IPS DF 4.7 (cell line): ENCODE results near the gene TECPR1.

Experiments
- DNase-seq: peaks from one replicate; pipeline ENCODE4 v3.0.0-alpha.2; 2013; ENCODE audit warnings: low spot score; ENCODE audit errors: extremely low read depth

The TECPR1 gene

DNA sequence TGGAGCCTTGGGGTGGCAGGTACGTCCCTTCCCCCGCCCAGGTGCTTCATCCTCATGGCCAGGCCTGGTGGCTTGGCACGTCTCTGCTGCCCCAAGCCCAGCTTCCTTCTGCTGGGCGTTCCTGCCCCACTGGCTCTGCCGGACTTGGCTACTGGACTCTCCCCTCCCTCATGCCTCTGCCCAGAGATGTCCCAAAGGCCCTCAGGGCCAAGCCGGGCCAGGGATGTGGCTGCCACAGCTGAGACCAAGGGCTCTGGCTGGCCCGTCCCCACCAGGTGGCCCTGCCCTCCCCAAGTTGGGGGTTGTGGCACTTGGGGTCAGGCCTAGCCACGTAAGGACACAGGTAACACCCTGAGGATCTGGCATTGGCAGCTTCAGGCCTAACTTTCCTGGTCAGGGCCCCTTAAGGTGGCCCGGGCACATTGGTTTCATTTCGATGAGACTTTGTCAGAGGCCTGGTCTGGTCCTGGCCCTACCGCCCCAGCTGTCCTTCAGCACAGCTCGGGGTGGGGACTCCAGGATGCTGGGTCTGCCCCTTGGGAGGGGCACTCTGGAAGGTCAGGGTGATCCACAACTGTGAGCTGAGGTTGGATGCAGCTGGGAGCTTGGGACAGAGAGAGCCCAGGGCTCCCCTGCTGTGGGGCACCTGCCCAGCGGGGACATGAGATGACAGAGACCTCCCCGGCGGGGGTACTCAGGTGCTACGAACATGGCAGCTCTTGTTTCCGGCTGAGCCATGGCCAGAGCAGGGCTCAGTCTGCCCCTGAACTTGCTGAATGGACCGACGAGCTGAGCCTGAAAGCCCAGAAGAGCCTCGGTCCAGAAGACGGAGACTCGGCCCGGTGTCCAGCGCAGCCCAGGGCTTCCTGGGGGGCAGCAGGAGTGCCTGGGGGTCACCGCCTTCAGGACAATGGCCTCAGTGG is 37.9 kb downstream of the TECPR1 start:
- DNase-seq: no peak

DNA sequence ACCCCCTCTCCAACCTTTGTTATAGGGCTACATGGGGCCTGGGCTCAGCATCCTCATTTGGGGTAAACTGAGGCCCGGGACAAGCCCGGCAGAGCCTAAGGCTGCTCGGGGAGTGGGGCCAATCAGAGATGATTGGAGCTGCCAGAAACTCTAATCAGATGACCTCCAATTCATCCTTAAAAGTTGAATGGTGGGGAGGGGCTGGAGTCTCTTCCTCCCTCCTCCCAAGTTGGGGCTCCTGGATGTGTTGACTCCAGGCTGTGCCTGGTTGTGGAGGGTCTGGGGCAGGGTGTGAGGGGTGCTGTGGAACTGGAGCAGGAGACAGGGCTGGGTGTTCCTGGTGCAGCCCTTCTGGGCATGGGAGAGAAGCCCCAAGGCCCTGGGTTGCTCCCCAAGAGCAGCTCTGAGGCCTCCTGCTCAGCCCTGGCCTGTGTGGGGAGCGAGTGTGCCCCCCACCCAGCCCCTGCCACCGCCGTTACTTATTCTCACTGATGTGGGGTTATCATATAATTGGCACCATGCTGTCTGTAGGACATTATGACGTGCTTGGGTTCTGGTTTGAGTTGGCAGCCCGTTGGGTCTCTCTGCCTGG is 38.6 kb downstream of the TECPR1 start:
- DNase-seq: no peak

DNA sequence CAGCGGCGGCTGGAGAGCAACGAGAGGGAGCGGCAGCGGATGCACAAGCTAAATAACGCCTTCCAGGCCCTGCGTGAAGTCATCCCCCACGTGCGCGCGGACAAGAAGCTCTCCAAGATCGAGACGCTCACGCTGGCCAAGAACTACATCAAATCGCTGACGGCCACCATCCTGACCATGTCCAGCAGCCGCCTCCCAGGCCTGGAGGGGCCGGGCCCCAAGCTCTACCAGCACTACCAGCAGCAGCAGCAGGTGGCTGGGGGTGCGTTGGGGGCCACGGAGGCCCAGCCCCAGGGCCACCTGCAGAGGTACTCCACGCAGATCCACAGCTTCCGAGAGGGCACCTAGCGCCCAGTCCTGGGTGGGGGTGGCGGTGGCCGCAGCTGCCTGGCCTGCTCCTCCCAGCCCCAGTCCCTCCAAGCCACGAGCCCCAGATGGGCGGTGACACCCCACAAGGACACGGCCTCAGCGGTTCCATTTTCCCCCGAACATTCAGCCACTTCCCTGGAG is 39.4 kb downstream of the TECPR1 start:
- DNase-seq: no peak

DNA sequence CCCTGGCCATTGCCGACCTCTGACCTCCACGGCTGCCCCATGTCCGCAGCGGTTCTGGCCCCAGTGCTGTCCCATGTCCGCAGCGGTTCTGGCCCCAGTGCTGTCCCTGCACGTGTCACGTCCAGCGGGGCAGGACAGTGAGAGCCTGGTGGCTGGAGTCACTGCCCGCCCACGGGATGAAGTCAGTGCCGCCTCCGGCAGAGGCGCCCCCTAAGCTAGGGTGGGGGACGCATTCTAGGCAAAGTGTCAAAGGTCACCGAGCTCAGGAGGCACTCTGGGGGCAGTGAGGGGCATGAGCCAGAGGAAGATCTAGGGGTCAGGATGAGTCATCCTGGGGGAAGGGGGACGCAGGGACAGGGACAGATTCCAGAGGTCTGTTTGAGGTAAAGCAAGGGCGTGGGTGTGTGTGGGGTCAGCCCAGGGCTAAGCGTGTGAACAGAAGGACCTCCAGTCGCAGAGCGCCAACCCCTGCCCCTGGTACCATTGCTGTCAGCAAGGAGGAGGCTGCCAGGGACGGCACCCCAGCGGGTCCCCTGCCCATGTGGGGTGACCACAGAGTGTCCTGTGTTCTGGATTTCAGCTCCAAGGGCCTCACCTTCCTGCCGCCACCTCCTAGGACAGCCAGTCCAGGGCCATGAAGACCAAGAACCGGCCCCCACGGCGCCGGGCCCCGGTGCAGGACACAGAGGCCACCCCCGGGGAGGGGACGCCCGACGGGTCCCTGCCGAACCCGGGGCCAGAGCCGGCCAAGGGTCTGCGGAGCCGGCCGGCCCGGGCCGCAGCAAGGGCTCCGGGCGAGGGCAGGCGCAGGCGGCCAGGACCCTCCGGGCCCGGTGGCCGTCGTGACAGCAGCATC is 40.1 kb downstream of the TECPR1 start:
- no peak for DNase-seq

DNA sequence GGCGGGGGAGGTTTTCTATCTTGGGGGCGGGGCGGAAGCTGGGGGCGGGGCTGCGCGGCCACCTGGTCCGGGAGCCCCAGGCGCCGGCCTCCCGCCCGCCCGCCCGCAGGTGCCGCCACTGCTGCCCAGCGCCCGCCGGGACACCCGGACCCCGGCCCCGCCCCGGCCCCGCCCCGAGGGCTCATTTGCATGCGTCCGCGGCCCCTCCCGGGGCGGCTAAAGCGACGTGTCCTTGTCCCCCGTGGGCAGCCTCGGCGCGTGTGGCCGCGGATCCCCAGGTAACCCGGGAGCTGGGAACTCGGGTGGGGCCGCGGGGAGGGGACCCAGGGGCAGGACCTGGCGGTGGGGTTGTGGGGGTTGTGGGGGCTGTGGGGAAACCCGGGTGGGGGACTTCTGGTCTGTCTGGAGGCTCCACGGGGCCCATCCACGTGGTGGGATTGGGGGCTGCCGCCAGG is 40.8 kb downstream of the TECPR1 start, which contains the start of gene BHLHA15:
Gene BHLHA15 (plus strand): TSS at position 219 of the 455 bp plus-strand sequence. CDS start 871 bp downstream, outside the sequence.
- DNase-seq: no peak

DNA sequence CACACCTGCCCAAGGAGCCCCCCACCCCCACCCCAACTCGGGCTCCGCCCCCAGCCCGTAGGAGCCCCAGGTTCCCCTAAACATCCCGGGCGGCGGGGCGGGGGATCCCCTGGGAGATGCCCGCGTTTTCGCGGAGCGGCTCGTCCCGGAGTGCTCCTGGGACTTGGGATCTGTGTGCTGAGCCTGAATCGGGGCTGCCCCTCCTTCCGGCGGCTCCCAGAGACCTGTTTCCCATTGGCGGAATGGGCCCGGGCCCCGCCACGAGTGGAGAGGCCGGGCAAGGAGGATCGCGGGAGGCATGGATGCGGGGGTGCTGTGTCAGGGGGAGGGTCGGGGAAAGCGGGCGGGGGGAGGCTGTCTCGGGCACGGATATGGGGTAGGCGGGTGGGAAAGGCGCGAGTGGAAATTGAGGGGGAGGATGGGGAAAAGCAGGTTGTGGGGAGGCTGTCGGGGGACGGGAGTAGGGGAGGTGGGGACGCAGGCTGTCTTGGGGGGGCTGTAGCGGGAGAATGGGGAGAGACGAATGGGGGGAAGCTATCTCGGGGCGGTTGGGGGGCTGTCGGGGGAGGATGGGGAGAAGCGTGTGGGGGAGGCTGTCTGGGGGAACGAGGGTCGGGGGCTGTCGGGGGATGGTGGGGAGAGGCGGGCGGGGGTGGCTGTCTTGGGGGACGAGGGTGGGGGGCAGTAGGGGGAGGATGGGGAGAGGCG is 41.4 kb downstream of the TECPR1 start:
- peak; percentile 7 for DNase-seq

DNA sequence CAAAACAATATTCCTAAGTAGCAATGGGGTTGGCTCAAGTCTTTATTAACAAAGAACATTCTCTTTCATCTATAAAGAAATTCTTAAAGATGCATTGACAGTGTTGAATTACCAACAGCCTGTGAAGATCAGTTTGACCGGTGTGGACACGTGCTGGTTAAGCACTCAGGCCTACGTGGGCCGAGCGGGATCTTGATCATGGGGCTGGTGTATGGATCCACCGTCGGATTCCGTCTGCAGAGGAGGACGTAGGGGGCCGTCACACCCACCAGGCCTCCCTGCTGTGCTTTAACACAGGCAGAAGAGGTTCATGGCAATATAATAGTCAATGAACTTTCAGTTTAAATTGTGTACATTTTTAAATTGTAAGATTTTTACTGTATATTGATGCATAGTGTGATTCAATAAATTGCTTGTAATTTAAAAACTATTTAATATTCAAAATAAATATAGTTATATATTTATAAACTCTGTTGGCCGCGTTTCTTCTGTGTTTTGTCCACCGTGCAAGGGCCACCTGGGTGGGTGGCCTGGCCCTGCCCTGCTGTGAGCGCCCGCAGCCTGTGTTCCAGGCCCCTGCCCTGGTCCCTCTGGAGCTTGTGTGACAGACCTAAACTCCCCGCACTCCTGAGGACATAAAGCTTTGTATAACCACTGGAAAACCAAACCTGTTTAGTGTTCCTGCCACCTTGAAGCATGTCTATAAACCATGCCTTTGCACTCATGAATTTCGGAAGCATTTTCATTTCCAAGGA is 42.7 kb downstream of the TECPR1 start:
- DNase-seq: no peak

DNA sequence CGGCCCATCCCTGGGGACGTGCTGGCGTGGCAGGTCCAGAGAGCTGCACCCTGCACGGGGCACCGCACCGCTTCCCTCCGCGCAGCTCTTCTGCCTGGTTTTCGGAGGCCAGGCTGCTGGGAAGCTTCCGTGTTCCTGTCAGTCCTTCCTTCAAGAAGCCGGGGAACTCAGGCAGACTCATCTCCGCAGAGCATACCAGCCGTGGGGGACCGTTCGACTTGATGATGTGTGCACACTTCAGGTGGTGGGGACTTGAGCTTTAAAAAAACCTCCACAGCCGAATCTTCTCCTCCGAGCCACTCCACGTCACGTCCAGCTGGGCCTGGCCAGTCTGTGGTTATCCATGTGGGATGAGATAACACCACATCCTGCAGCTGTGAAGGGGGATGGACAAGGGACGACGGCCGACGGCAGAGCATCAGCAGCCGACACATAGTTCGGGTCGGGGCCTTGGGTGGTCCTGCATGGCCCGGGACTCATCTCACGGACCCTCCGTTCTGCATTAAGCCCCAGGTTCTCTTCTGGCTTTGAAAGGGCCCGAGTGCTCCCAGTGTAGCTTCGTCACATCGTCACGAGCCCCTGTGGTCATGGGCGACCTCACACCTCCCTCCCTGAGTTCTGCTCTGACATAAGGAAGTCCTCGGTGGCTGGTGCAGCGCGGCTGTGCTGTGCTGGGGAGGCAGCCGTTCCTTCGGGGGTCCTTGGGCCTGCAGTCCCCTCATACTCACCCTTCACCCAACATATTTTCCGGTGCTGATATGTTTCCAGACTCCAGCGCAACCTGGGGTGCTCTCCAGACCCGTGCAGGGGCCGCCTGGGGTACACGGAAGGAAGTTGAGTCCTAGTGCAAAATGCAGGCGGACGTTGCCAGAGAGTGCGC is 45.3 kb downstream of the TECPR1 start:
- no peak for DNase-seq

DNA sequence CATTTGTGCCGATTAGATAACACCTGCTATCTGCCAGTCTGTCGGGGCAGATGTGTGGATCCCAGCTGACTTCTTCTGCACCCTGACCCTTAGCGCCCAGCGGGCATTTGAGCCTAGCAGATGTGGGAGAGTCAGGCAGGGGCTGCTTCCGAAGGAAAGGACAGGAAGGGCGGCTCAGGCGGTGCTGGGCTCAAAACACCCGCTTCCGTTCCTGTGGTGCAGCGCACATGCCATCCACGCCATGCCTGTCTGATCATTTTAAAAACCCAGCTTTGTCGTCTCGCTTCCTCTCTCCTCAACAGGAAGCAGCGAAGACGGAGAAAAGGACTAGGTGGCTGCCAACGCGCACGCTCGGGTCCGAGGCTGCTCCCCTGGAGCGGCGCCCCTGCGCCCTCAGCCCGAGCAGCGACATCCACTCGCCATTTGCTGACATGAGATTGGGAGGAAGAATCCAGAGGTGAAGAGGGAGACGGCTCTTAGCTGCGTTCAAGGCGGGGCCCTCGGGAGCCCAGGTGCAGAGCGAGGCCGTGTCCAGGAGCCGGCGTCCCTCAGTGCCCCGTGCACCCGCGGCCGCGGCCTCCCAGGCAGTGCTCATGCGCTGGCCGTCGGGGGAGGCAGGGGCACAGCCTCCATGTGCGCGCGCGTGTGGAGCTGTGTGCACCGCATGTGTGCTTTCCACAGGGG is 46.7 kb downstream of the TECPR1 start:
- no peak for DNase-seq

DNA sequence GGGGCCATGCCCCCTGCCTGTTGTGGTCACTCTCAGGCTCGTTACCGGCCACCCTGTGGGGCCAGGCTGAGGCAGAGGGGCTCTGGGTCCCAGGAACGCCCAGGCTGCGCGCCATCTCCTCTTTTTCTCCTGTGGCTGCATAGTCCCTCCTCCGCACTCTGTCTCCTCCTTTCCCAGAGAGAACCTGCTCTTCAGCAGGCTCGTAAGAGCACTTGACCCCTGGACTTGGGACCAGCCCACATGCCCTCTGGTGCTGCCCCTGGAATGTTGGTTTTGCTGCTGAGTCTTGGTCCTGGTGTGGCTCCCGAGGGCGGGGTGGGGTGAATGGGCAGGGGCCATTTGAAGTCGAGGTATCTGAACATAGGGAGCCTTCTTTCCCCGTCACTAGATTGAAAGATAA is 47.4 kb downstream of the TECPR1 start:
- no peak for DNase-seq

DNA sequence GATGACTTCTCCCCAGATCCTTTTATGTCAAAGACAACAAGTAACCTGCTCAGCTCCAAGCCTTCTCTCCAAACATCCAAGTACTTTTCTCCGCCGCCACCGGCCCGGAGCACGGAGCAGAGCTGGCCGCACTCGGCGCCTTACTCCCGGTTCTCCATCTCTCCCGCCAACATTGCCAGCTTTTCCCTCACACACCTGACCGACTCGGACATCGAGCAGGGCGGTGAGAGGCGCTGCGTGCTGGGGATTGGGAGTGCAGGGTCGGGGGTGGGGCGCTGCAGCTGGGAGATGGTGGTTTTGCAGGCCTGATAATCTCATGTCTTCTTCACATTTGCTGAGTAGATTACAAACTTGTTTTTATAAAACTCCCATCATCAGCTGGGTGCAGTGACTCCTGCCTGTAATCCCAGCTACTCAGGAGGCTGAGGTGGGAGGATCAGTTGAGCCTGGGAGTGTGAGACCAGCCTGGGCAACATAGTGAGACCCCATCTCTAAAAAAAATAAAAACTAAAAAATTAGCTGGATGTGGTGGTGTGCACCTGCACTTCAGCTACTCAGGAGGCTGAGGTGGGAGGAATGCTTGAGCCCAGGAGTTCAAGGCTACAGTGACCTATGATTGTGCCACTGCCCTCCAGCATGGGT is 47.9 kb downstream of the TECPR1 start:
- DNase-seq: no peak

DNA sequence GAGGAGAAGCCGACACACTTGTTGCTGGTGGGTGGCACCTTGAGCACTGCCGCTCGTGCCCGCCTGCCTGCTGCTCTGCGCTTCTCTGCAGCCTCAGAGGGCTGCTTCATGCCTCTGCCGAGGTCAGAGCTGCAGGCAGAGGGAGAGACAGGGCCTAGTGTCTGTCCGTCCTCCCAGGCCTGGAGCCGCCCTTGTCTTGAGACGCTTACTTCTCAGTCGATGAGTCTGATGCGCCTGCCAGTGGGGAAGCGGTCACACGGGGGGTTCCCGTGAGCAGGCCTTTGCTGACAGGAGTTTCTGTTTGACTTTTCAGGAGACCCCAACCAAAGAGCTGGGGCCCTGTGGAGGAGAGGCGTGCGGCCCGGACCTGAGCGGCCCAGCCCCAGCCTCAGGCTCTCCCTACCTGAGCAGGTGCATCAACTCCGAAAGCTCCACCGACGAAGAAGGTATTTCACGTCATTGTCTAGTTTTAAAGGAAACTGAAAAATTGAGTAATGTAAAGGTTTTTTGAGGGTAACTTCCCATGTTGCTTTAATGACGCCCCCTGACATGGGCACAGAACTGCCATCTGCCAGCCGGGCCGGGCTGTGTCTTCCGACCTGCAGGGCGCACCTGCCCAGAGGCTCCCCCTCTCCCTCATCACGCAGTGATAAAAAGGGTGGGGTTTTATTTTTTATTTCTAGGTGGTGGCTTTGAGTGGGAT is 48.6 kb downstream of the TECPR1 start:
- DNase-seq: no peak

DNA sequence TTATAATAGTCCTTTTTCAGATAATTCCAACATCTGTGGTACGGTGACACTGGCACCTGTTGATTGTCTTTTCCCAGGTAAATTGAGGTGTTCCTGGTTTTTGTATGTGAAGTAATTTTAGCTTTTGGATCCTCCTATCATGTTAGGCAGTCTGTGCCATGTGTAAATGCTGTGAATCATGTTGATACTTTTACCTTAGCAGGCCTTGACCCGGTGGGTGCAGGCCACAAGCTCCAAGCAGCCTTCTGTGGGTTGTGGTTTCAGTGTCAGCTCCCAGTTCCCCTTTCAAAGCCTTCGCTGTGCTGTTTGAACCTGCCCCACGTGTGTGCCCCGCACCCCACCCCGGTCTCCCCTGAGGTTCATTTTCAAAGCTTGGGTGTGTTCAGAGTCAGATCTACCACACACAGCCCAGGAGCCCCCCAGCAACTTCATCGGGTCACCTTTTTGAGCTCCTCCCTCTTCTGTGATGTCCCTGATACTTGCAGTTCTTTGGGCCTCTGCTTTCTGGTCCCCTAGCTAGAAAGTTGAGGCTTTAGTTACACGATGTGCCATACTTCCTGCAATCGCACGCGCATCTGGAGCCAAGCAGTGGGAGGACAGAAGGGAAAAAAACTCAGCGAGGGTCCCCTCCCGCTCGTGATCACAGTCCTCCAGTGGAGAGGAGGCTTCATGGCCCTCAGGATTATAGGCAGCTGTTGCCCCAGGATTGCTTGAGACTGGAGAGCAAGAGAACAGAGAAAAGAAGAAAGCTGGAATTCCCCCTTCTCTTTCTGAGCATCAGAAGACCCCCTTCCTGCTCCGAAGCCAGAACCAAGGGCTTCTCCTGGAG is 49.5 kb downstream of the TECPR1 start:
- no peak for DNase-seq

DNA sequence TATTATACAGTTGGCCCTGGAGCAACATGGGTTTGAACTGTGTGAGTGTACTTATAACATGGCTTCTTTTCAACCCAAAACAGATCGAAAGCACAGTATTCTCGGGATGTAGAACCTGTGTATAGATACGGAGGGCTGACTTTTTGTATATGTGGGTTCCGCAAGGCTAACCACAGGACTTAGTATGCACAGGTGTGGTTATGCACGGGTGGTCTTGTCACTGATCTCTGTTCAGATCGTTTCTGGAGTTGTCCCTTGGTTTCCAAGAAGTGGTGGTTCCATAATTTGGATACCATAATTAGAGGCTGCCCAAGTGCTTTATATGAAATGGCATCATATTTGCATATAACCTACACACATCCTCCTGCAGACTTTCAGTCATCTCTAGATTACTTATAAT is 51.7 kb downstream of the TECPR1 start:
- DNase-seq: no peak

DNA sequence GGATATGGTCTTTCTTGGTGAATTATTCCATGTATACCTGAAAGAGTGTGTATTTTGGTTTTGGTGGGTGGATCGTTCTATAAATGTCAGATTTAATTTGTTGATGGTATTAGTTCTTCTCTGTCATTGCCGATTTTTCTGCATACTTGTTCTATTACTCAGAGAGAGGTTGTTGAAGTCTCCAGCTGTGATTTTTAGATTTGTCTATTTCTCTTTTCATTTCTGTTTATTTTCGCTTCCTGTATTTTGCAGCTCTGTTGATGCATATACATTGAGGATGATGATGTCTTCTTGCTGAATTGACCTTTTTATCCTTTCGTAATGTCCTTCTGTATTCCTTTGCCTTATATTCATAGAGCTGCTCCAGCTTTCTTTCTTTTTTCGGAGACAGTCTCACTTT is 52.9 kb downstream of the TECPR1 start:
- DNase-seq: no peak
